NCI-H2196 (cell line): ENCODE results near the gene CFAP65.

Experiments
- DNase-seq: peaks from one replicate; lab custom pipeline; 2025; ENCODE audit not compliant: unreplicated experiment; lab: John Stamatoyannopoulos, UW

The CFAP65 gene

DNA sequence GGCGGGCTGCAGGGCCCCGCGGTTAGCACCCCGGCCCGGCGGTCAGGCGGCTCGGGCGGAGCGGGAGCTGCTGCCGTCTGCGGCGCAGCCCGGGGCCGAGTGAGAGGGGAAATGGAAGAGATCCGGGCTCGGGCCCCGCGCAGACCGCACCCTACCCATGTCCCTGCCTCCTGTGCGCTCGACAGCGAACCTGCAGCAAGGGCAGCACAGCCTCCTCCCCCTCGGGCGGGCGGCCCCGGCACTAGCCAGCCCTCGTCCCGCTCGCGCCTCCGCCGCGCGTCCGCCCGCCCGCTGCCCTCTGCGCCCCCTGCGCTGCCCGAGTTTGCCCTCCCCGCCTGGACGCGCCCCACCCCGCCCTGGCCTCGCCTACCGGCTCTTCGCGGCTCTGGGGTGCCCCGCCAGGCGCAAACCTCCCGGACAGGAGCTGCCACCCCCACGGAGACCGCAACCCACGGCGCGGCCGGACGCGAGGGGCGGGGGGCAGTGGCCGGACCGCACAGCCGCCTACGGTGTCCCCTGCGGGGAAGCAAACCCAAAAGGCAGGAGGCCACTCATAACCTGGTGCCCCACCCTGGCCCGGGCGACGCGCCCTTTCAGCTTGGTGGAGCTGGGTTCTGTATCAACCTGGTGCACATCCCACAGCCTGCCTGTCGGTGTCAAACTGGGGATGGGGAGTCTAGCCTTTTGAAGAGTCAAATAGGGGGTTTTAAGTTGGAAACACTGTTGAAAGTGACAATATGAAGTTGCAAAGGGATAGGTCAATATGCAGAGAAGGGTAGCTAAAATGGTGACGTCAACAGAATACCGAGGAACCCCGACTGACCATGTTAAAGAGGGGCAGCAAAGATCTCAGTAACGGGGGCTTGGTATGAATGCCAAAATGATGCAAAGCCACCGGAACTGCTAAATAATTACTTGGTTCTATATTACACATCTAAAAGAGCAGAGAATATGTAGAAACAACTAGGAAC is 19.8 kb upstream of the CFAP65 start, which contains the start of gene IHH:
IHH (minus strand) TSS at position 101 of the 971 bp plus-strand sequence. CDS start 454 bp downstream, outside the sequence.
- DNase-seq: no peak

DNA sequence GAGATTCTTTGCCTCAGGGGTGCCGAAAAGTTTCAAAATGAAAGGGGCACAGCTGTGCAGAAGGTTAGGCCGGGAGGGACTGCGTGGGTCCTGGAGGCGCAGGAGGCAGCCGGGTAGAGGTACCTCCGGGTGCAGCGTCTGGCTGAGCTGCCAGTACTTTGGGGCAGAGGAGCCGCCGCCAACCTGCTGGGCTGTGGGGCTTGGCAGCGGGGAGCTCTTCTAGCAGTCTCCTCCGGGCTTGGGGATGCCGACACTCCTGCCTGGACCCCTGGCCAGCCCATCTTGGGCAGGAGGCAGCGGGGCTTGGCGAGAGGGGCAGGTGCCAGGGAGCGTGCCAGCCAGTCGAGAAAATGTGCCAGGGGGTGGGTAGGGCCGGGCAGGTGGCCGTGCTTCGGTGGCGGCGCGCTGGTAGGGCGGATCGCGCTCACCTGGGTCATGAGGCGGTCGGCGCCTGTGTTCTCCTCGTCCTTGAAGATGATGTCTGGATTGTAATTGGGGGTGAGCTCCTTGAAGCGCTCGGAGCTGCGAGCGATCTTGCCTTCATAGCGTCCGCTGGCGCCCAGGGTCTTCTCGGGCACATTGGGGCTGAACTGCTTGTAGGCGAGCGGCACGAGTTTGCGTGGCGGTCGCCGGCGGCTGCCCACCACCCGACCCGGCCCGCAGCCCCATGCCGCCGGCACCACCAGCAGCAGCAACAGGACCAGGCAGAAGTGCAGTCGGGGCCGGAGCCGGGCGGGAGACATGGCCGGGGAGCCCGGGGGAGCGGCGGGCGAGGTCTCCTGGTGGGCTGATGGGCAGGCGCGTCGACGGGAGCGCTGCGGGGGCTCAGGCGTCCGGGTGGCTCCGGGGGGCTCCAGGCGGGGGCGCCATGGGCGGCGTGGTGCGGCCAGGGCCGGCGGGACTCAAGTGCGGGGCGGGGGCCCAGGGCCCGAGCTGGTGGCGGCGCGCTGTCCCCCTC is 18.7 kb upstream of the CFAP65 start:
- DNase-seq: no peak

- DNase-seq: no peak
Measured at GRCh38 chr2:219059375-219059724, 18.0 kb upstream of the CFAP65 start.

DNA sequence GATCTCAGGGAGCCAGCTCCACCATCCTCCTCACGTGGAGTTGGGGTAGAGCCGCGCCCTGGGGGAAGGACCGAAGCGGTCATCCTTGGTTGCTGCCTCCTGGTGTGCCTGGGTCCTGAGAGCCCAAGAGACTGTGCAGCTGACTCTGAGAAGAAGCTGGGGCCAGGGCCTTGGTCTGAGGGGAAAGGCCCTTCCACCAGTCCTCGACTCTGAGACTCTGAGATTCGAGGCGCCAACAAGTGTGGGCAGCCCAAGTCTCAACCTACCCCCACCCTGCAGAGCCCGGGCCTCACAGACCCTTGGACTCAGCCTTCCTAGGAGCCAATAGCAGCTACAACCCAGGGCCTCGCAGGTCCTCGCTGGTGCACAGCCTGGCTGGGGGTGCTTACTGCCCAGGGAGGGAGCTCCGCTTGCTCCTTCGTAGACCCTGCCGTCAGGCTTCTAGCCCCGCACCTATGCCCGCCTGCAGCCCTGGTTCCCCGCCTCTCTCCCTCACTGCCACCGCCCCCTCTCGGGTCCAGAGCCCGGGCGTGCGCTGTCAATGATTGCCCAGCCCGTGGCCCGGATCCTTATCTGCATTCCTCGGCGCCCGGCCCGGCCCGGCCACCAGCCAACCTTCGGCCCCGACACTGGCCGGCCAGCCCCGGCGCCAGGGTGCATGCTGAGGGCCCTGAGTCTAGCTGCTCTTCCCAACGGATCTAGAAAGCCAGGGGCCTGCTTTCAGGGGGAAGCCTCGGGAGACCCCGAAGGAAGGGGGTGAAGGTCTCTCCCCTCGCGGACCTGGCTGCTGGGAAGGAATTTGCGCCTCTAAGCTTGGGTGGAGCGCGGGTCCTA is 17.4 kb upstream of the CFAP65 start:
- no peak for DNase-seq

DNA sequence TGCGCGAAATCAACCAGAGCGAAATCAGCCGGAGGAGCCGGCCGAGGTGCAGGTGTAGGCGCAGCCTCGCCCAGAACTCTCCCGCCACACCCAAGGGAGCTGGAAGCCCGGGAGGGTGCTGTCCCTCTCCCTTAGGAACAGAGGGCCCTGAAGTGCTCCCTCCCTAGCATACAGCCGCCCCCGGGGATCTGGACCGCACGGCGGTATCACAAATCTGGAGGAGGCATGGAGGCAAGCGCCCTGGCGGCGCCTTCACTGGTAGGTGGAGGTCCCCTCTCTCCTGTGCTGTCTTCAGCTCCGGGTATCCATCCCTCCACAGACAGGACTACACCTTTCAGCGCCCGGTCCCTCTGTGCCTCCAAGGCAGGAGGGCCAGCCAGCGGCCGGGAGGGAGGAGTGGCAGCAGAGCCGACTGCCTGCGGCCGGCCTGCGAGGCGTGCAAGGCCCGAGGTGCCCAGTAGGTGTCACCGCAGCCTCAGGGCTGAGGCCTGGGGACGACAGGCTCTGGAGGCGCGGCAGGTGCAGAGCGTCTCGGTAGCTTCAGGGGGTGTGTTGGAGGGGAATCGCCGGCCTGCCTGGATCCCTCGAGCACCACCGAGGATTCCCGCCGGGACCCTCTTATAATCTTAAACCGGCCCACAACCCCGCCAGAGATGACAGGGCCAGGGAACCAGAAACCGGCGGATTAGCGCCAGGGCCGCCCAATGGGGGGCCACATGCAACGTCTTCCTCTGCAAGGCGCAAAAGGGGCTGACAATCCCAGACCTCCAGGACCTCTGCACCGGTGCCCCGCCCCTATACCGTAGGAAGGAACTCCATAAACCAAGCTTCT is 16.6 kb upstream of the CFAP65 start:
- peak; percentile 80 for DNase-seq

DNA sequence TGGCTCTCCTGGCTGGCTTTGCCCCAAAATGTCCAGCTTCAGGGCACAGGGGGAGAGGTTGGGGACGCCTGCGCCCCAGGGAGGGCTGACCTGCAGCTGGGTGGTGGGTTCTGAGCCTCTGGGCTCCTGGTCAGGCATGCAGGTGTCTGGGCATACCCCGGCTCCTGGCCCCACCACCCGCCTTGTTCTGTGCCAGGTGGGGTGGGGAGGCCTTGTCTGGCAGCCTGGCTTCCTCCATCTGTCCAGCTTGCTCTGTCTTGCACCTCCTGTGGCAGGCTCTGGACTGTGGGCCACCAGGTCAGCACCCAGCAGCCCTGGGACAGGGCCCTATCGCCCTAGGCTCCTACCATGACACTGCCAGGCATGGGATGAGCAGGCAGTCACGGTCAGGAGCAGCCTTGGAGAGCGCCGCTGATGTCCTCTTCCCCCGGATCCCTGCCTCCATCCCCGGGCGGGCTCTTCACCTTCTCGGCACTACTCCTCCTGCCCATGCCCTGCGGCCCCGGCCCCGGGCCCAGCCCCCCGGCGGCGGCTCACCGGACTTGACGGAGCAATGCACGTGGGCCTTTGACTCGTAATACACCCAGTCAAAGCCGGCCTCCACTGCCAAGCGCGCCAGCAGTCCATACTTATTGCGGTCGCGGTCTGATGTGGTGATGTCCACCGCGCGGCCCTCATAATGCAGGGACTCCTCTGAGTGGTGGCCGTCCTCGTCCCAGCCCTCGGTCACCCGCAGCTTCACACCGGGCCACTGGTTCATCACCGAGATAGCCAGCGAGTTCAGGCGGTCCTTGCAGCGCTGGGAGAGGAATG is 15.8 kb upstream of the CFAP65 start:
- DNase-seq: no peak

DNA sequence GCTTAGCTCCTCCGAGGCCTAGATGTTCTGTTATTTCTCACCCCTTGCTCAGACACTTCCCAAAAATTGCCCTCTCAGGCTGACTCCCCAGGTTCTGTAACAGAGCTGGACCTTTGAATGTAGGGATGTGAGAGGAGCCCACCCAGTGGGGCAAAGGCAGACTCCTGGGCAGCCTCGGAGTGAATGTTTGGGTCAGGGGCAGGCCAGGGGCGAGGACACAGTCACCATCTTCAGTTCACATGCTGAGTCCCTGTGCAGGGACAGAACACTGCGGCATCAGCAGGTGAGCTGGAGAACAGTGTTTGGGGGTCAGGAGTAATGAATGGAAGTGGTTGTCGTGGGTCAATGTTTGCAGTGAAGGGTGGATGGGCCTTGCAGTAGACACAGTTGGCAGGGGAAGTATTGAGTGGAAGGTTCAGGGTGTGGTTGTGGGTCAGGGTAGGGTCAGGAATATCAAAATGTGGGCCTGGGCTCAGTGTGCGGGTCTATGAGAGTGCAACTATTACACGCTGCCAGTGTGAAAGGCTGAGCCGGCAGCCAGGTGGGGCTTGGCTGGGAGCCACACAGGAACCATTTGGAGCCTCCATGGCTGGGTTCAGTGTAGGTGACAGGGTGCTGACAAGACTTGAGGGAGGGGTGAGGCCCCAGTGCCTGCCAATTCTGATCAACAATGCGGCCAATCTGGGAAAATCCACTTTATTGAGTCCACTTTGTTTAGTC is 15.0 kb upstream of the CFAP65 start:
- DNase-seq: no peak

GRCh38 chr2:219054956-219055903 is 13.9 kb upstream of the CFAP65 start:
- DNase-seq: no peak

DNA sequence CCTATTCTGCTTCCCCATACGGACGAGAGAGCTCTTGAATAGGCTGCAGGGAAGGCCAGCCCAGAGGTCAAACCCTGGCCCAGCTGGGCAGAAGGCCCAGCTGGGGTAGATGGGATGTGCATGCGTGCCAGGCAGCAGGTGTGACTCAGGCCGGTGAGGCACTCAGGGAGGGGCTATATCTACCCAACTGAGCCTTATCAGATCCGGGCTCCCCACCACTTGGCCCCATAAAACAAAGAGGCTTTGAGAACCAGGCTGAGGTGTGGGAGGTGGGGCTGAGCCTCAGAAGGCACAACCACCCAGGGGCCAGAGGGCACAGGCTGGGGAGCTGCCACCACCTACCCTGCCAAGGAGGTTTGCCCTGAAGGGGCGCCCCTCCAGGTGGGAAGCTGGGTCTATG is 8.0 kb upstream of the CFAP65 start:
- no peak for DNase-seq

DNA sequence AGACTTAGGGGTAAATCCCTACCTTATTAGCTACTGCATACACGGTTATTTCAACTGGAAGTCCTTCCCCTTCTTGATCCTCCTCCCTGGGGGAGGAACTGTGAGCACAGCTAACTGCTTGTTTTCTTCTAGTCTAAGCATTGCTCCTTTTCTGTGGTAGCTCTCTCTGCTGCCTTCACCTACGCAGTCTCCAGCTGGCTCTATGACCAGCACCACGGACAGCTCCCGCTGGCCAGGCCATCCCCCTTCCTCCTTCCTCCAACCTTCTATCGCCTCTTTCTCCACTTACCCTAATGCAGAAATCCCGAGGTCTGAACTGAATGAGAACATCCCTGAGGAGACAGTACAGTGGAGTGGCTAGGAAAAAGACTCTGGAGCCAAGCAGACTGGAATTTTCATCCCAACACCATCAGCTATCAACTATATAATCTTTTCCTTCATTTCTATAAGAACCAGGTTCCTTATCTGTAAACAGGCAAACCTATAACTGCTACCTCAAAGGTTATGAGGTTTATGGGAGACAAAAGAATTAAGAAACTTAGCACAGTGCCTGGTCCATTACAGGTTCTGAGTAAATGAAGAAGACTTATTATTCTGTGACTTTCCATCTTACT is 4.7 kb upstream of the CFAP65 start:
- DNase-seq: no peak

DNA sequence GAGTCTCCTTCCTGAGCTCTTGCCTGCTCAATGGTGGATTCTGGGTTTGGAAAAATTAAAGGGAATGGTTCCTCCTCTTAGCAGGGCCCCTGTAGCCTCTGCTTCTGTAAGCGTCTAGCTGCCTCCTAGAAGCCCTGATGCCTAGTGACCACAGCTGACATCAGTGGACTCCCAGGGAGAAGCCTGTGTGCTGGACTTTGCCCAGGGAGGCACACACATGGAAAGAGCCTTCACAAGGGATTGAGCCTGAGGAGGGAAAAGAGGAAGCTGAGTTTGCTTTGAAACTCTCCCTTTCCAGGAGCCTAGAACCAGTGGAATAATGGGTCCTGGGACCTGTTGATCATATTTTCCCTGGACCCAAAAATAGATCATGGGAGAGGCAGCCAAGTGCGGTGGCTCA is 1.4 kb upstream of the CFAP65 start:
- no peak for DNase-seq

DNA sequence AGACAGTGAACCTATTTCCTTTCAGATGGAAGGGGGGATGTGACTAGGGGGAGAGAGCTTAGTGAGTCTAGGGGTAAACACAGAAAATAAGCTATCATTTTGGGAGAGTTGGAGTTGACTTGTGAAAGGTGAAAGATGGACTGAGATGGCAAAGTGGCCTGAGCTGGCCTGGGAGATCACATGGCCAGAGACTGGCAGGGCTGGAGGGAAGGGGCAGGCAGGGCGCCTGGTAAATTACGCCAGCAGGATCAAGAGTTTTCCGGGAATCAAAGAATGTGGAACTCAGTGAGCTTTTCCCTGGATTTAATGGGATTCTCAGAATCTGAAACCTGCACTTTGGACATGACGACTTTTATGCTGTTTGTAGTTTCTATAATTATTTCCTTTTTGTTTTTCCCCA is 841 bp upstream of the CFAP65 start:
- no peak for DNase-seq

- no peak for DNase-seq
Measured at GRCh38 chr2:219038600-219038999, 2.7 kb downstream of the CFAP65 start.

DNA sequence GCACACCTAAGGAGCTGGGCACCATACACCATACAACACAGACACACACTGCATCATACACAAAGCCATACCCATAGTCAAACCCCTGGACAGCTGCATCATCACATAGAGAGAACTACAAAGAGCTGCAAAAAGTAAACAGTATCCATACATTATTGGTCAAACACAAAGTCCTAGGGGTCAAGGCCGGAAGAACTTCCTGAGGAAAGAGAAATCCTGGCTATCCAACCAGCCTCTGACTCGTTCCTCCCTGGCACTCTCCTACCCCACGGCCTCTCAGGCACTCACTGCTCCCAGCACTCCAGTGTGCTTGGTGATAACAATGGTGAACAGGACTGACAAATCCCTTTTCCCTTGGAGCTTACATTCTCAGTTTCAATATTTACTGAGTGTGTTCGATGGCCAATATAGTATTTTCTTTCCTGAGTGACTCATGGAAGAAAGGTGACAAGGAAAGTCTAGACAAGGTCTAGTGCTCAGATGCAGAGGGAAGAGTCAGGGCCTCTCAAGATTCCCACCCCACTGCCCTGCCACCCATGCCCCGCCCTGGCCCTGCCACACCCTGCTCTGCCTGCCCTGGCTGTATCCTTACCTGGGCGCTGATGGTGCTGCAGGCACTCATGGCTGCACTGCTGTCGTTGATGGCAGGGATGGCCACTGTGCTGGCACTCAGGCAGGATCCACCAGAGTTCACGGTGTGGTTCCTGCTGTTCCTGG is 3.4 kb downstream of the CFAP65 start:
- no peak for DNase-seq

DNA sequence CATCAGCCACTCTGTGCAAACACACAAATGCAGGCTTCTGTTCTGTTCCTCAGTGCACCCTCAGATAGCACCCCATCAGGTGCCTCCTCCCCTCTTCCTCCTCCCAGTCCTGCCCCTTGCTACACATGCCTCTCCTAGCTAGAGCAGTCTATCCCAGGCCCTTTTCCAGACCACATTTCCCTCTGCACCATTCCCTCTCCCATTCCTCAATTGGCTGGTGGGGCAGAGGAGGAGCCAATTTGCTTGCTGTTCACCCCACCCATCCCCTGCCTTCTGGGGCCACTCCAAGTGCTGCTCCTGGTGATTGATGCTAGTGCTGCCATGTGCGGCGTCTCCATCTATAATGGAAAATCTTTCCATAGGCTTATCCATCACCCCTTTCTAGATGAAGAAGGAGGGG is 5.4 kb downstream of the CFAP65 start:
- DNase-seq: no peak

GRCh38 chr2:219034823-219035222 is 6.5 kb downstream of the CFAP65 start:
- no peak for DNase-seq
